ENCODE results near the gene NEMF.
"Not testable (repeated sequence)": the region's sequence is repeated elsewhere in the genome, so short reads cannot be mapped to it uniquely, and the experiment has no call there.

Gene NEMF

GRCh38 chr14:49783394-49784014, 69.1 kb downstream of the NEMF start:
- no peak for DNase-seq (ENCODE audit: low spot score)
- POLR2A ChIA-PET (ENCODE audit: low non-redundant PET), result no interaction called here
- CTCF ChIA-PET, result interaction anchor here (0.6 kb wide), 1 partner anchor 77 kb away, joined by 3 read pairs; no protein-coding TSS in a partner anchor
- no peak for TF ChIP-seq CTCF (conservative IDR thresholded peaks at IDR 0.05; ENCODE audit: low read depth)
- no peak overlapping the region for H3K27ac ChIP-seq

GRCh38 chr14:49781040-49781439, 71.5 kb downstream of the NEMF start:
- CTCF ChIA-PET, result interaction anchor here (0.6 kb wide), 1 partner anchor 77 kb away, joined by 4 read pairs; no protein-coding TSS in a partner anchor

DNA sequence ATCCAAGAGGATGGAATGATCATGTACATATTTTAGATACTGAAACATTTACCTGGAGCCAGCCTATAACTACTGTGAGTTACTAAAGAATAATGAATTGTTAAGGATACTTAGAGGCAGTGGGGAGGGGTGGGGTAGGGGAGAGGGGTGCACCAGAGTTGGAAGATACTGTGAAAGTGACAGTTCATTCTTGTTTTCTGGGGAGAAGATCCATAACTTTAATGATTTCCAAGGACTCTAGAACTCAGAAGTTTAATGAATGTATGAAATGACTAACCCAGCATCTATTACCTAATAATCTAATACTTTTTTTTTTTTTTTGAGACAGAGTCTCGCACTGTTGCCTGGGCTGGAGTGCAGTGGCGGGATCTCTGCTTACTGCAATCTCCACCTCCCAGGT, 74.2 kb downstream of the NEMF start:
- TF ChIP-seq CTCF (conservative IDR thresholded peaks at IDR 0.05; ENCODE audit: low read depth), result no peak
- DNase-seq (ENCODE audit: low spot score), result no peak
- no peak overlapping the region for H3K27ac ChIP-seq
- ChIA-PET POLR2A (ENCODE audit: low non-redundant PET) (no interaction called here), CTCF (no interaction called here)

More at GRCh38 chr14:49781040-49781439, 71.5 kb downstream of the NEMF start:
- H3K27ac ChIP-seq; DNase-seq (ENCODE audit: low spot score): not testable (repeated sequence)
- POLR2A ChIA-PET (ENCODE audit: low non-redundant PET), result interaction anchor here (0.6 kb wide), 1 partner anchor 15 kb away, joined by 5 read pairs; no protein-coding TSS in a partner anchor

- ChIA-PET POLR2A (ENCODE audit: low non-redundant PET) (no interaction called here), CTCF (no interaction called here)
- H3K27ac ChIP-seq, result no peak overlapping the region
- no peak for TF ChIP-seq CTCF (conservative IDR thresholded peaks at IDR 0.05; ENCODE audit: low read depth)
- DNase-seq (ENCODE audit: low spot score), result no peak
Observed at GRCh38 chr14:49774106-49774505, 78.5 kb downstream of the NEMF start.

GRCh38 chr14:49771691-49772090, 80.9 kb downstream of the NEMF start:
- DNase-seq (ENCODE audit: low spot score); H3K27ac ChIP-seq; CTCF ChIA-PET: not testable (repeated sequence)
- POLR2A ChIA-PET (ENCODE audit: low non-redundant PET), result interaction anchor here (0.6 kb wide), 1 partner anchor 166 kb away, joined by 7 read pairs; no protein-coding TSS in a partner anchor

DNA sequence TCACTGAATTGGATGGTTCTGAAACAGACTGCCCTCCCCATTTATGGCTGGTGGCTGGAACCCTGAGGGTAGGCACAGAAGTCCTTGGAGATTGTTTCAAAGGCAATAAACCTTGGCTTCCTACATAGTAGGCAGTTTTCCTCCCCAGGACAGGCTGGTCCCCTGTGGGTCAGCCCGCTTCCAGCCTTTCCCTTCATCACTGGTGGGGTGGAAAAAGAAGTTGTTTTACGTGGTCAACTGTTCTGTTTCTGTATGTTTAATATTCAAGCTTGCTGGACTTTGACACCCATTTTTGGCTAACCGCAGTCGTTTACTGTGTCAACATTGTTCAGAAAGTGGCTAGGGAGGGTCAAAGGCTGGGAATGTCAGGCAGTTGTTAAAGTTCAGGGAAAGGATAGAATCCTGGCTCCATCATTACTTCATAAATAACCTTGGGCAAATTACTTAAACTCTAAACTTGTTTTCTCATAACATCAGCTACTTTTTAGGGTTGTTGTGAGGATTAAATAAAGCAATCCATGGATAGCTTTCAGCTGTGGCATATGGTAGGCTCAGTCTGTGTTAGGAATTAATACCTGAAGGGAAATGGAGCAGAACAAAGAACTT, 82.3 kb downstream of the NEMF start:
- ChIA-PET CTCF (interaction anchor here (0.6 to 1.2 kb wide), 2 partner anchors 183 to 528 kb away, joined by 3 read pairs; no protein-coding TSS in a partner anchor), POLR2A (ENCODE audit: low non-redundant PET) (no interaction called here)
- TF ChIP-seq CTCF (conservative IDR thresholded peaks at IDR 0.05; ENCODE audit: low read depth), result no peak
- peak overlapping the region; percentile 97 for H3K27ac ChIP-seq
- no peak for DNase-seq (ENCODE audit: low spot score)

DNA sequence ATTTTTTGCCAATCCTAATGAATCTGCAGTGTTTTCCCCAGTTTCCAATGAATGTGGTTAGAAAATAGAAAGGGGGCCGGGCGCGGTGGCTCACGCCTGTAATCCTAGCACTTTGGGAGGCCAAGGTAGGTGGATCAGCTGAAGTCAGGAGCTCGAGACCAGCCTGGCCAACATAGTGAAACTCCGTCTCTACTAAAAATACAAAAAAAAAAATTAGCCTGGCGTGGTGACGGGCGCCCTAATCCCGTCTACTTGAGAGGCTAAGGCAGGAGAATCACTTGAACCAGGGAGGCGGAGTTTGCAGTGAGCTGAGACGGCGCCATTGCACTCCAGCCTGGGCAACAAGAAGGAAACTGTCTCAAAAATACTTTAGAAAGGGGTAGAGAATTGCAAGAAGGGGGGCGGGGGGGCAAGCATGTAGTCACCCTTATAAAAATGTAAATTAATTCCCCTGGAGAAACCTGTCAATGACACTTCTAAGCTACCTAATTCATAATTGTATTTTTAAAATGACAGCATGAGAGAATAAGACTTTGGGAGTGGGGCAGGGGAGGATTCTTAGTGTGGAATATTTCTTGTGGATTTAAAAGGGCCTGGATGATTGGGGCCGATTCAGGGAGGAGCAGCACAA, 82.9 kb downstream of the NEMF start:
- peak overlapping the region; percentile 97 for H3K27ac ChIP-seq
- TF ChIP-seq CTCF (conservative IDR thresholded peaks at IDR 0.05; ENCODE audit: low read depth), result no peak
- DNase-seq (ENCODE audit: low spot score), result no peak
- CTCF ChIA-PET, result interaction anchor here (0.6 to 1.2 kb wide), 2 partner anchors 182 to 528 kb away, joined by 3 read pairs; no protein-coding TSS in a partner anchor
- POLR2A ChIA-PET (ENCODE audit: low non-redundant PET), result no interaction called here

Measured in RWPE1 (cell line).